ENCODE results near the gene IQUB. TPM values are rescaled to one million over a fixed set of nuclear protein-coding genes. Genes with fewer than 3 reads are reported as not detected.

IQUB gene
- total RNA-seq, 2 donors from 2014 or later: 1.3 to 1.6 TPM

DNA sequence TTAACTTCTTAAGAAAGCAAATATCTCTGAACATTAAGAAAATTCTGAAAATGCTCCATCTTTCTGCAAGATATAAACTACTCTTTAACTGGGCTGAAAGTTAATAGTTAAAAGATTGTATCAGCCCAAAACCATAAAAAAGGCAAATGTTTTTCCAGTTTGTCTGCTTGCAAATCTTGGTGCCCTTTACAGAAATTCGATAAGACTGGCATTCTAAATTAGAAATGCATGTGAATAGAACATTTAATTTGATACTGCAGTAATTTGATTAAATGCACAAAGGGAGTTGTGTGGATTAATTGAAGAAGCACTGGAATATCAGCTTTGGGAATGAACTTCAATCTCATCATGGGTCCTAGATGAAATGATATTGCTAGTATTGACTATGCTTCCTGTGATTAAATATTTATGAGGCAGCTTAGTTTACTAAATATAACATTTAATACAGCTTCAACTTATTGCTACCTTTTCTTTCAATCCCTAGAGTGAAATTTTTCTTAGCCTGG, 78.4 kb downstream of the IQUB start:
- no peak for ATAC-seq
- no peak for TF ChIP-seq POLR2A (IDR thresholded peaks at IDR 0.05)
- 37 to 44% methylated on average over 1 of the region's 1 CpG for WGBS, 2 donors
- H3K27me3 ChIP-seq: no peaks in the 10 kb centered on the region
- no peaks in the 10 kb centered on the region for H3K4me1 ChIP-seq
- no peaks in the 10 kb centered on the region for H3K9me3 ChIP-seq
- no peak overlapping the region for H3K4me3 ChIP-seq
- DNase-seq: no peak
- H3K27ac ChIP-seq: no peak overlapping the region
- intact Hi-C loops (cut with DNase I): no loop called here
- H3K36me3 ChIP-seq (replicated peaks in 1 of 2; ENCODE audit: insufficient read depth in 1 of 2, low read depth in 2 of 2): no peaks in the 10 kb centered on the region

GRCh38 chr7:123440101-123440548, 94.3 kb downstream of the IQUB start:
- Histone ChIP-seq H3K36me3 (replicated peaks in 1 of 2; ENCODE audit: insufficient read depth in 1 of 2, low read depth in 2 of 2) (no peaks in the 10 kb centered on the region), H3K27ac (no peak overlapping the region), H3K27me3 (no peaks in the 10 kb centered on the region), H3K4me3 (no peak overlapping the region), H3K4me1 (no peaks in the 10 kb centered on the region), H3K9me3 (no peaks in the 10 kb centered on the region)
- intact Hi-C loops (cut with DNase I): no loop called here
- 17 to 18% methylated on average over 2 of the region's 2 CpGs for WGBS, 2 donors
- TF ChIP-seq POLR2A (IDR thresholded peaks at IDR 0.05): no peak
- TF ChIP-seq, protein P1, sequence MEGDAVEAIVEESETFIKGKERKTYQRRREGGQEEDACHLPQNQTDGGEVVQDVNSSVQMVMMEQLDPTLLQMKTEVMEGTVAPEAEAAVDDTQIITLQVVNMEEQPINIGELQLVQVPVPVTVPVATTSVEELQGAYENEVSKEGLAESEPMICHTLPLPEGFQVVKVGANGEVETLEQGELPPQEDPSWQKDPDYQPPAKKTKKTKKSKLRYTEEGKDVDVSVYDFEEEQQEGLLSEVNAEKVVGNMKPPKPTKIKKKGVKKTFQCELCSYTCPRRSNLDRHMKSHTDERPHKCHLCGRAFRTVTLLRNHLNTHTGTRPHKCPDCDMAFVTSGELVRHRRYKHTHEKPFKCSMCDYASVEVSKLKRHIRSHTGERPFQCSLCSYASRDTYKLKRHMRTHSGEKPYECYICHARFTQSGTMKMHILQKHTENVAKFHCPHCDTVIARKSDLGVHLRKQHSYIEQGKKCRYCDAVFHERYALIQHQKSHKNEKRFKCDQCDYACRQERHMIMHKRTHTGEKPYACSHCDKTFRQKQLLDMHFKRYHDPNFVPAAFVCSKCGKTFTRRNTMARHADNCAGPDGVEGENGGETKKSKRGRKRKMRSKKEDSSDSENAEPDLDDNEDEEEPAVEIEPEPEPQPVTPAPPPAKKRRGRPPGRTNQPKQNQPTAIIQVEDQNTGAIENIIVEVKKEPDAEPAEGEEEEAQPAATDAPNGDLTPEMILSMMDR (IDR thresholded peaks at IDR 0.05): no peak
- ATAC-seq (no peak), DNase-seq (no peak)

- DNase-seq (no peak), ATAC-seq (no peak)
- intact Hi-C loops (cut with DNase I): no loop called here
- 25 to 38% methylated on average over 1 of the region's 1 CpG for WGBS, 2 donors
- no peak for TF ChIP-seq POLR2A (IDR thresholded peaks at IDR 0.05)
- TF ChIP-seq, protein P1 (IDR thresholded peaks at IDR 0.05): no peak
- H3K4me1 ChIP-seq: no peaks in the 10 kb centered on the region
- no peak overlapping the region for H3K27ac ChIP-seq
- H3K27me3 ChIP-seq: no peaks in the 10 kb centered on the region
- no peak overlapping the region for H3K4me3 ChIP-seq
- H3K9me3 ChIP-seq: no peaks in the 10 kb centered on the region
- H3K36me3 ChIP-seq (replicated peaks in 1 of 2; ENCODE audit: insufficient read depth in 1 of 2, low read depth in 2 of 2): no peaks in the 10 kb centered on the region
Observed at GRCh38 chr7:123439191-123439590, 95.2 kb downstream of the IQUB start.

DNA sequence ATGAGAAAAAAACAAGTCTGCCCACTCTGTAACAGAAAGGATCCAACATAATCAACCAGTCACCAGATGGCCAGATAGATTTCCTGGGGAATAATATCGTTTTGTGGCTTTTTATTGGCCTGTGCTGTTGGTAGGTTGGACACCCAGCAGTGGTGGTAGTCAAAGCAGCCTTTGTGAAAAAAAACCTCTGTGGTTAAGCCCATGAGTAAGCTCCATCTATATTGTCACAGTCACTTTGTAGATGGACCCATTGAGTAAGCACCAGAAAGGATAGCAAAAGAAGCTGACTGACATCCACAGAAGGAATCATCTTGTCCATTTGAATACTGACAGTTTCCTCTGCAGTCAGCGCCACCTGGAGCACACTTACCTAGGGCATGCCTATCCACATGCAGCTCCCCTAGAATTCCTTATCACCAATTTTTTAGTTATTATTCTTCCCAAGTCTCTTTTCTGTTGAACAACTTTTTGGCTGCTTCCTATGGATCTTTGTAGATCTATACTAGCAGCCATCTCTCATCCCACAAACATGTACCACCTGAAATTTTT, 96.9 kb downstream of the IQUB start:
- Histone ChIP-seq H3K27ac (no peak overlapping the region), H3K4me3 (no peak overlapping the region), H3K9me3 (no peaks in the 10 kb centered on the region), H3K36me3 (replicated peaks in 1 of 2; ENCODE audit: insufficient read depth in 1 of 2, low read depth in 2 of 2) (no peaks in the 10 kb centered on the region), H3K4me1 (no peaks in the 10 kb centered on the region), H3K27me3 (no peaks in the 10 kb centered on the region)
- WGBS, 2 donors: 62 to 66% methylated on average over 2 of the region's 2 CpGs
- TF ChIP-seq, protein P1 (IDR thresholded peaks at IDR 0.05): no peak
- no peak for TF ChIP-seq POLR2A (IDR thresholded peaks at IDR 0.05)
- intact Hi-C loops (cut with DNase I): no loop called here
- DNase-seq (no peak), ATAC-seq (no peak)

DNA sequence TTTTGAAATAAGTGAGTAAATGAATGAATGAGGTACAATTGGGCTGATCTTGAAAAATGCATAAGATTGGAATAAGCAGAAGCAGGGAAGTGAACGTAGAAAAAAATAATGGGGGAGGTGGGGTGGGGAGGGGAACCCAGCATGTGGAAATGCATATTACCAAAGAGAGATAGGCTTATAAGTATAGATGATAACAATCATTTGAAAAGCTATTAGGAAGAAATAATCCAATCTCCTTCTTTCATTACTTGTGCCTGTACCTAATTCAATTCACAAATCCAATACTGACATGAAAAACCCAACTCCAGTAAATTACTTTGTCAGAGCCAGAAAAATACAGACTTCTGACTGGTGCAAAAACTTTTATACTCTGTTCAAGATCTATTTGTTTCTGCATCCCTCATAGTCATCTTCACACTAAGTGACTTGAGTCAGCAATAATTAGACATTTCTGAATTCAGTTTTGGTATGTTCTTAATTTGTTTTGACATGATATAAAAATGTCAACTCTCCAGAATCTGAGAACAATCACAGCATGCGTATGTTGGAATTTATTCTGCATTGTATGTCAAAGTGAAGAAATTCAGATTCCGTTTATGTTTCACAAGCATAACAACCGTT, 99.2 kb downstream of the IQUB start:
- Histone ChIP-seq H3K9me3 (no peaks in the 10 kb centered on the region), H3K4me1 (no peaks in the 10 kb centered on the region), H3K4me3 (no peak overlapping the region), H3K36me3 (replicated peaks in 1 of 2; ENCODE audit: insufficient read depth in 1 of 2, low read depth in 2 of 2) (no peaks in the 10 kb centered on the region), H3K27me3 (no peaks in the 10 kb centered on the region), H3K27ac (no peak overlapping the region)
- DNase-seq (no peak), ATAC-seq (no peak)
- intact Hi-C loops (cut with DNase I): no loop called here
- TF ChIP-seq, protein P1 (IDR thresholded peaks at IDR 0.05): no peak
- no peak for TF ChIP-seq POLR2A (IDR thresholded peaks at IDR 0.05)
- 62 to 64% methylated on average over 4 of the region's 4 CpGs for WGBS, 2 donors

All from body of pancreas (tissue), 4 donors.